ENCODE measurements around the gene BANF2. TPM values are rescaled to one million over a fixed set of nuclear protein-coding genes. Genes with fewer than 3 reads are reported as not detected.

Gene BANF2
- total and polyA plus RNA-seq, 2 of the 13 experiments (the other 11 are each of a cell fraction or from before 2014, with no cell fraction given), result 0.35 TPM; not detected in 1

GRCh38 chr20:17749978-17750721 is 50.4 kb downstream of the BANF2 start (continued):
- TF ChIP-seq, protein P1, sequence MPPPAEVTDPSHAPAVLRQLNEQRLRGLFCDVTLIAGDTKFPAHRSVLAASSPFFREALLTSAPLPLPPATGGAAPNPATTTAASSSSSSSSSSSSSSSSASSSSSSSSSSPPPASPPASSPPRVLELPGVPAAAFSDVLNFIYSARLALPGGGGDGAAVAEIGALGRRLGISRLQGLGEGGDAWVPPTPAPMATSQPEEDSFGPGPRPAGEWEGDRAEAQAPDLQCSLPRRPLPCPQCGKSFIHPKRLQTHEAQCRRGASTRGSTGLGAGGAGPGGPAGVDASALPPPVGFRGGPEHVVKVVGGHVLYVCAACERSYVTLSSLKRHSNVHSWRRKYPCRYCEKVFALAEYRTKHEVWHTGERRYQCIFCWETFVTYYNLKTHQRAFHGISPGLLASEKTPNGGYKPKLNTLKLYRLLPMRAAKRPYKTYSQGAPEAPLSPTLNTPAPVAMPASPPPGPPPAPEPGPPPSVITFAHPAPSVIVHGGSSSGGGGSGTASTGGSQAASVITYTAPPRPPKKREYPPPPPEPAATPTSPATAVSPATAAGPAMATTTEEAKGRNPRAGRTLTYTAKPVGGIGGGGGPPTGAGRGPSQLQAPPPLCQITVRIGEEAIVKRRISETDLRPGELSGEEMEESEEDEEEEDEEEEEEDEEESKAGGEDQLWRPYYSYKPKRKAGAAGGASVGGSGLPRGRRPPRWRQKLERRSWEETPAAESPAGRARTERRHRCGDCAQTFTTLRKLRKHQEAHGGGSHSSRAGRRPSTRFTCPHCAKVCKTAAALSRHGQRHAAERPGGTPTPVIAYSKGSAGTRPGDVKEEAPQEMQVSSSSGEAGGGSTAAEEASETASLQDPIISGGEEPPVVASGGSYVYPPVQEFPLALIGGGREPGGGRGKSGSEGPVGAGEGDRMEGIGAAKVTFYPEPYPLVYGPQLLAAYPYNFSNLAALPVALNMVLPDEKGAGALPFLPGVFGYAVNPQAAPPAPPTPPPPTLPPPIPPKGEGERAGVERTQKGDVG (CRISPR knock-in tag; IDR thresholded peaks at IDR 0.05; ENCODE audit: borderline replicate concordance), result peak; percentile 86; the same call in 1 of the 2 replicates
- 0 out of 2 replicates have a peak, but pooled peaks have one; percentile 6 for TF ChIP-seq SIN3A (IDR thresholded peaks at IDR 0.05; ENCODE audit: borderline replicate concordance, low read depth, low read length)
- peak; percentile 87 for TF ChIP-seq ZBTB7B (CRISPR knock-in tag; IDR thresholded peaks at IDR 0.05)
- TF ChIP-seq, protein P2, sequence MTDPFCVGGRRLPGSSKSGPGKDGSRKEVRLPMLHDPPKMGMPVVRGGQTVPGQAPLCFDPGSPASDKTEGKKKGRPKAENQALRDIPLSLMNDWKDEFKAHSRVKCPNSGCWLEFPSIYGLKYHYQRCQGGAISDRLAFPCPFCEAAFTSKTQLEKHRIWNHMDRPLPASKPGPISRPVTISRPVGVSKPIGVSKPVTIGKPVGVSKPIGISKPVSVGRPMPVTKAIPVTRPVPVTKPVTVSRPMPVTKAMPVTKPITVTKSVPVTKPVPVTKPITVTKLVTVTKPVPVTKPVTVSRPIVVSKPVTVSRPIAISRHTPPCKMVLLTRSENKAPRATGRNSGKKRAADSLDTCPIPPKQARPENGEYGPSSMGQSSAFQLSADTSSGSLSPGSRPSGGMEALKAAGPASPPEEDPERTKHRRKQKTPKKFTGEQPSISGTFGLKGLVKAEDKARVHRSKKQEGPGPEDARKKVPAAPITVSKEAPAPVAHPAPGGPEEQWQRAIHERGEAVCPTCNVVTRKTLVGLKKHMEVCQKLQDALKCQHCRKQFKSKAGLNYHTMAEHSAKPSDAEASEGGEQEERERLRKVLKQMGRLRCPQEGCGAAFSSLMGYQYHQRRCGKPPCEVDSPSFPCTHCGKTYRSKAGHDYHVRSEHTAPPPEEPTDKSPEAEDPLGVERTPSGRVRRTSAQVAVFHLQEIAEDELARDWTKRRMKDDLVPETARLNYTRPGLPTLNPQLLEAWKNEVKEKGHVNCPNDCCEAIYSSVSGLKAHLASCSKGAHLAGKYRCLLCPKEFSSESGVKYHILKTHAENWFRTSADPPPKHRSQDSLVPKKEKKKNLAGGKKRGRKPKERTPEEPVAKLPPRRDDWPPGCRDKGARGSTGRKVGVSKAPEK (CRISPR knock-in tag; IDR thresholded peaks at IDR 0.05; ENCODE audit: borderline replicate concordance), result peak; percentile 59; the same call in 1 of the 2 replicates
- peak; percentile 52; the same call in 1 of the 2 replicates for TF ChIP-seq ZNF512 (CRISPR knock-in tag; IDR thresholded peaks at IDR 0.05)
- TF ChIP-seq ZNF670 (CRISPR knock-in tag; IDR thresholded peaks at IDR 0.05; ENCODE audit: borderline replicate concordance), result 0 out of 2 replicates have a peak, but pooled peaks have one; percentile 33
- 0 out of 2 replicates have a peak, but pooled peaks have one; percentile 19 for TF ChIP-seq ETV6 (CRISPR knock-in tag; conservative IDR thresholded peaks at IDR 0.05)
- TF ChIP-seq NAIF1 (CRISPR knock-in tag; IDR thresholded peaks at IDR 0.05; ENCODE audit: borderline replicate concordance), result no peak
- 0 out of 2 replicates have a peak, but pooled peaks have one; percentile 42 for TF ChIP-seq KAT7 (CRISPR knock-in tag; IDR thresholded peaks at IDR 0.05; ENCODE audit: borderline replicate concordance)
- no peak for TF ChIP-seq TCF12 (IDR thresholded peaks at IDR 0.05)
- TF ChIP-seq TCF12 (CRISPR knock-in tag; IDR thresholded peaks at IDR 0.05), result 0 out of 2 replicates have a peak, but pooled peaks have one; percentile 20
- peak; percentile 58 for TF ChIP-seq SP4 (CRISPR knock-in tag; IDR thresholded peaks at IDR 0.05)
- TF ChIP-seq ZNF546 (CRISPR knock-in tag; conservative IDR thresholded peaks at IDR 0.05), result no peak
- TF ChIP-seq, protein P3, sequence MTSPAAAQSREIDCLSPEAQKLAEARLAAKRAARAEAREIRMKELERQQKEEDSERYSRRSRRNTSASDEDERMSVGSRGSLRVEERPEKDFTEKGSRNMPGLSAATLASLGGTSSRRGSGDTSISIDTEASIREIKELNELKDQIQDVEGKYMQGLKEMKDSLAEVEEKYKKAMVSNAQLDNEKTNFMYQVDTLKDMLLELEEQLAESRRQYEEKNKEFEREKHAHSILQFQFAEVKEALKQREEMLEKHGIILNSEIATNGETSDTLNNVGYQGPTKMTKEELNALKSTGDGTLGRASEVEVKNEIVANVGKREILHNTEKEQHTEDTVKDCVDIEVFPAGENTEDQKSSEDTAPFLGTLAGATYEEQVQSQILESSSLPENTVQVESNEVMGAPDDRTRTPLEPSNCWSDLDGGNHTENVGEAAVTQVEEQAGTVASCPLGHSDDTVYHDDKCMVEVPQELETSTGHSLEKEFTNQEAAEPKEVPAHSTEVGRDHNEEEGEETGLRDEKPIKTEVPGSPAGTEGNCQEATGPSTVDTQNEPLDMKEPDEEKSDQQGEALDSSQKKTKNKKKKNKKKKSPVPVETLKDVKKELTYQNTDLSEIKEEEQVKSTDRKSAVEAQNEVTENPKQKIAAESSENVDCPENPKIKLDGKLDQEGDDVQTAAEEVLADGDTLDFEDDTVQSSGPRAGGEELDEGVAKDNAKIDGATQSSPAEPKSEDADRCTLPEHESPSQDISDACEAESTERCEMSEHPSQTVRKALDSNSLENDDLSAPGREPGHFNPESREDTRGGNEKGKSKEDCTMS (CRISPR knock-in tag; conservative IDR thresholded peaks at IDR 0.05), result no peak

All from HepG2 (cell line).